IMR-90 (cell line): ENCODE results near the gene PCCA. TPM values are rescaled to one million over a fixed set of nuclear protein-coding genes. Genes with fewer than 3 reads are reported as not detected.

ENCODE experiments used
- ATAC-seq: fragments of 200-7000 bp; cut with Tn5 transposase; 2 replicates; pipeline ENCODE4 v1.9.1; 2020; ENCODE audit warnings: low read depth, mild to moderate bottlenecking, moderate library complexity
- BruUV-seq: library from RNA; stranded (reverse); fragments of 400-500 nt; replicated peaks from 2 replicates; lab custom pipeline; 2021; lab: Mats Ljungman, UMichigan
- CTCF ChIA-PET: fragments of 300-600 bp; formaldehyde crosslinking; extraction: SDS; loops from one replicate; lab custom pipeline; 2021; ENCODE audit warnings: antibody characterized with exemption; lab: Yijun Ruan, JAX
- POLR2A ChIA-PET: fragments of 300-600 bp; sonication (Branson Sonifier 250); formaldehyde crosslinking; loops from one replicate; lab custom pipeline; 2022; ENCODE audit warnings: antibody characterized with exemption; ENCODE audit not compliant: unreplicated experiment; lab: Charles Lee
- DNase-seq: peaks from one replicate; pipeline ENCODE4 v3.0.0; 2013
- H2AFZ ChIP-seq: replicated peaks from 2 replicates; pipeline ENCODE3; 2013; ENCODE audit warnings: low read length, mild to moderate bottlenecking; ENCODE audit not compliant: poor library complexity
- H2AK5ac ChIP-seq: 2 replicates; pipeline ENCODE4 v1.6.1; 2013; ENCODE audit warnings: low read depth, low read length, inconsistent platforms
- H2AK9ac ChIP-seq: replicated peaks from 2 replicates; pipeline ENCODE3; 2013; ENCODE audit warnings: mild to moderate bottlenecking, low read depth, low read length, moderate library complexity; ENCODE audit not compliant: poor library complexity
- H2BK120ac ChIP-seq: 2 replicates; pipeline ENCODE4 v1.6.1; 2013; ENCODE audit warnings: low read depth, low read length, inconsistent platforms
- H2BK15ac ChIP-seq: 3 replicates; pipeline ENCODE4 v1.6.1; 2013; ENCODE audit warnings: low read depth, low read length, inconsistent platforms
- H2BK20ac ChIP-seq: 2 replicates; pipeline ENCODE4 v1.6.1; 2013; ENCODE audit warnings: low read depth, mild to moderate bottlenecking, inconsistent platforms, low read length, moderate library complexity
- H2BK5ac ChIP-seq: 2 replicates; pipeline ENCODE4 v1.6.1; 2013; ENCODE audit warnings: mild to moderate bottlenecking, low read depth, low read length, inconsistent platforms; ENCODE audit not compliant: poor library complexity, severe bottlenecking
- H3K14ac ChIP-seq: replicated peaks from 2 replicates; pipeline ENCODE4 v1.6.1; 2013; ENCODE audit warnings: low read depth, low read length, inconsistent platforms
- H3K18ac ChIP-seq: 2 replicates; pipeline ENCODE4 v1.6.1; 2013; ENCODE audit warnings: low read depth, low read length, control low read depth
- H3K23ac ChIP-seq: 2 replicates; pipeline ENCODE4 v1.6.1; 2013; ENCODE audit warnings: low read depth, low read length, inconsistent platforms
- H3K27ac ChIP-seq: 2 replicates; pipeline ENCODE4 v1.5.1; 2013; ENCODE audit warnings: mild to moderate bottlenecking, control low read depth, low read length; ENCODE audit not compliant: insufficient read depth
- H3K27me3 ChIP-seq: 2 replicates; pipeline ENCODE4 v1.6.1; 2013; ENCODE audit warnings: low read length; ENCODE audit not compliant: control insufficient read depth, insufficient read depth
- H3K36me3 ChIP-seq: 2 replicates; pipeline ENCODE4 v1.6.1; 2013; ENCODE audit warnings: low read length, mixed read lengths; ENCODE audit not compliant: control insufficient read depth, insufficient read depth
- H3K4ac ChIP-seq: 2 replicates; pipeline ENCODE4 v1.6.1; 2013; ENCODE audit warnings: low read depth, low read length, inconsistent platforms
- H3K4me1 ChIP-seq: 2 replicates; pipeline ENCODE4 v1.6.1; 2013; ENCODE audit warnings: low read length, mixed read lengths; ENCODE audit not compliant: control insufficient read depth, insufficient read depth
- H3K4me2 ChIP-seq: 2 replicates; pipeline ENCODE4 v1.6.1; 2013; ENCODE audit warnings: low read depth, mild to moderate bottlenecking, control low read depth, low read length, moderate library complexity
- H3K4me3 ChIP-seq: 2 replicates; pipeline ENCODE4 v1.5.1; 2013; ENCODE audit warnings: low read depth, mild to moderate bottlenecking, control low read depth, low read length, moderate library complexity; ENCODE audit not compliant: insufficient read depth
- H3K56ac ChIP-seq: 2 replicates; pipeline ENCODE4 v1.6.1; 2013; ENCODE audit warnings: low read length, inconsistent platforms; ENCODE audit not compliant: insufficient read depth; ENCODE audit errors: extremely low read depth
- H3K79me1 ChIP-seq, 2 experiments: 2 replicates each; pipeline ENCODE4 v1.6.1; 2013; ENCODE audit warnings: low read length in 2 of 2, inconsistent platforms in 1 of 2, low read depth in 1 of 2
- H3K9ac ChIP-seq: 2 replicates; pipeline ENCODE4 v1.6.1; 2013; ENCODE audit warnings: low read depth, low read length, control low read depth
- H3K9me1 ChIP-seq: 2 replicates; pipeline ENCODE4 v1.6.1; 2013; ENCODE audit warnings: low read length, inconsistent platforms; ENCODE audit not compliant: insufficient read depth
- H3K9me3 ChIP-seq: 2 replicates; pipeline ENCODE4 v1.6.1; 2013; ENCODE audit warnings: low read length; ENCODE audit not compliant: control insufficient read depth, insufficient read depth
- H4K20me1 ChIP-seq: 2 replicates; pipeline ENCODE4 v1.6.1; 2013; ENCODE audit warnings: low read length, inconsistent platforms; ENCODE audit not compliant: insufficient read depth
- H4K5ac ChIP-seq: 2 replicates; pipeline ENCODE4 v1.6.1; 2013; ENCODE audit warnings: mild to moderate bottlenecking, low read depth, low read length, control low read depth
- H4K8ac ChIP-seq, 2 experiments: 2 replicates each; pipeline ENCODE4 v1.6.1; 2013; ENCODE audit warnings: low read depth in 2 of 2, low read length in 2 of 2, control low read depth in 1 of 2, inconsistent platforms in 1 of 2
- H4K91ac ChIP-seq: 2 replicates; pipeline ENCODE4 v1.6.1; 2013; ENCODE audit warnings: low read depth, low read length, inconsistent platforms; ENCODE audit not compliant: insufficient read depth
- CEBPB ChIP-seq: IDR thresholded peaks from 2 replicates; pipeline ENCODE4 v1.6.1; 2012; ENCODE audit warnings: low read depth, low read length, improper control_type of control experiment
- CTCF ChIP-seq: conservative IDR thresholded peaks from 2 replicates; pipeline ENCODE4 v1.5.1; 2012; ENCODE audit warnings: mild to moderate bottlenecking, low read depth, low read length, improper control_type of control experiment
- ELK1 ChIP-seq: fragments of 150-350 bp; IDR thresholded peaks from 2 replicates; pipeline ENCODE4 v1.6.1; 2016; ENCODE audit warnings: low read depth, mild to moderate bottlenecking, low read length, moderate library complexity, borderline replicate concordance
- RAD21 ChIP-seq: IDR thresholded peaks from 2 replicates; pipeline ENCODE4 v1.6.1; 2012; ENCODE audit warnings: low read length, improper control_type of control experiment
- RCOR1 ChIP-seq: IDR thresholded peaks from 2 replicates; pipeline ENCODE4 v1.6.1; 2012; ENCODE audit warnings: mild to moderate bottlenecking, low read length, improper control_type of control experiment; ENCODE audit not compliant: insufficient replicate concordance
- SMC3 ChIP-seq: fragments of 150-350 bp; IDR thresholded peaks from 2 replicates; pipeline ENCODE4 v1.6.1; 2016; ENCODE audit warnings: low read depth, mild to moderate bottlenecking, antibody characterized with exemption, low read length, moderate library complexity
- USF2 ChIP-seq: fragments of 150-350 bp; IDR thresholded peaks from 2 replicates; pipeline ENCODE4 v1.6.1; 2017; ENCODE audit warnings: mild to moderate bottlenecking, antibody characterized with exemption, low read length, low read depth
- dilution Hi-C: fragments of 300-500 bp; cut with HindIII; formaldehyde crosslinking; loops from one replicate; pipeline ENCODE4 v1.14.3; 2018; ENCODE audit warnings: low sequenced_read_pairs; ENCODE audit not compliant: unreplicated experiment
- in situ Hi-C: fragments of 300-500 bp; cut with MboI; formaldehyde crosslinking; loops from 3 replicates; pipeline ENCODE4 v1.14.3; 2019; ENCODE audit warnings: low sequenced_read_pairs, inconsistent platforms, mixed read lengths
- intact Hi-C: fragments of 100-400 bp; cut with micrococcal nuclease; formaldehyde crosslinking; loops from 2 replicates; pipeline ENCODE4 v1.10.0; 2022
- polyA plus RNA-seq, 3 experiments: library from polyadenylated mRNA; depleted of rRNA; stranded (reverse); fragments of >200 nt; gene quantifications; 2 replicates each; pipeline ENCODE4 v1.2.3, GENCODE V29; 2012; ENCODE audit warnings: low replicate concordance in 1 of 3
- total RNA-seq: library from RNA; depleted of rRNA; stranded (reverse); fragments of >200 nt; gene quantifications from 2 replicates; pipeline ENCODE4 v1.2.3, GENCODE V29; 2012

PCCA gene
- total and polyA plus RNA-seq, 2 of the 4 experiments (the other 2 are of a cell fraction): 7.6 to 24.0 TPM

GRCh38 chr13:100433475-100433874 lies 344.6 kb downstream of the PCCA start:
- ATAC-seq (no peak), DNase-seq (no peak)
- H3K18ac ChIP-seq: peak overlapping the region; percentile 46; the same call in 1 of the 2 replicates
- H3K4me2 ChIP-seq: no peak overlapping the region
- no peak for TF ChIP-seq CTCF
- TF ChIP-seq ELK1: no peak
- TF ChIP-seq CEBPB: no peak
- no peak for TF ChIP-seq SMC3
- no peak for TF ChIP-seq RAD21
- no peak for TF ChIP-seq RCOR1
- TF ChIP-seq USF2: no peak
- ChIA-PET CTCF (no interaction called here), POLR2A (no interaction called here)
- H2AK9ac ChIP-seq: no peak overlapping the region
- H2AK5ac ChIP-seq: peak overlapping the region; percentile 73; the same call in 1 of the 2 replicates
- H3K4me1 ChIP-seq: peaks cover 11% of the 10 kb centered on the region
- H2BK15ac ChIP-seq: no peak overlapping the region; the same call in 2 of the 3 replicates
- peak overlapping the region; percentile 90; the same call in 1 of the 2 replicates for H3K4ac ChIP-seq
- BruUV-seq: no TSS peak
- peak overlapping the region; percentile 90 for H2BK20ac ChIP-seq
- H4K20me1 ChIP-seq: no peaks in the 10 kb centered on the region
- no peak overlapping the region for H3K4me3 ChIP-seq
- peak overlapping the region; percentile 85 for H2BK5ac ChIP-seq
- H3K9me3 ChIP-seq: no peaks in the 10 kb centered on the region
- H3K56ac ChIP-seq: no peak overlapping the region
- no peak overlapping the region for H2AFZ ChIP-seq
- H3K9ac ChIP-seq: no peak overlapping the region
- intact Hi-C loops (no loop called here), dilution Hi-C loops (no loop called here), in situ Hi-C loops (no loop called here)
- H2BK120ac ChIP-seq: peak overlapping the region; percentile 90
- peak overlapping the region; percentile 30 to 92; a peak in 1 of 4 replicates for H4K8ac ChIP-seq
- H3K27ac ChIP-seq: no peak overlapping the region
- peak overlapping the region; percentile 23; the same call in 1 of the 2 replicates for H4K91ac ChIP-seq
- H3K23ac ChIP-seq: peak overlapping the region; percentile 35; the same call in 1 of the 2 replicates
- peaks cover 4% of the 10 kb centered on the region; the same call in 1 of the 2 replicates for H3K36me3 ChIP-seq
- H4K5ac ChIP-seq: no peak overlapping the region; the same call in 1 of the 2 replicates
- peak overlapping the region; percentile 92 for H3K14ac ChIP-seq
- peaks cover 0 to 17% of the 10 kb centered on the region in 2 experiments; a peak in 2 of 4 replicates for H3K79me1 ChIP-seq
- peaks cover 13% of the 10 kb centered on the region for H3K9me1 ChIP-seq
- H3K27me3 ChIP-seq: no peaks in the 10 kb centered on the region
